Ovary (tissue), 9 donors: Measurements from ENCODE around the gene SERINC5. TPM values are rescaled to one million over a fixed set of nuclear protein-coding genes. Genes with fewer than 3 reads are reported as not detected.

Source experiments
- DNase-seq, 5 donors: peaks; one replicate each; pipeline ENCODE4 v3.0.0-alpha.2; 2019 to 2020
- H3K27ac ChIP-seq, 2 donors: fragments of 200-600 bp; one replicate each; pipeline versions ENCODE4 v1.5.1 to v1.8.0; 2019 to 2022
- H3K27me3 ChIP-seq: fragments of 200-600 bp; one replicate; pipeline ENCODE4 v1.8.0; 2022
- H3K36me3 ChIP-seq: fragments of 200-600 bp; sonication (generic); one replicate; pipeline ENCODE4 v1.5.1; 2019
- H3K4me1 ChIP-seq: one replicate; pipeline ENCODE4 v1.8.1; 2013; ENCODE audit warnings: mild to moderate bottlenecking, moderate library complexity; ENCODE audit not compliant: insufficient read depth
- H3K4me3 ChIP-seq: fragments of 200-600 bp; sonication (generic); one replicate; pipeline ENCODE4 v1.5.1; 2017
- H3K9me3 ChIP-seq, 2 donors: fragments of 200-600 bp in 1 of 2; sonication (generic) in 1 of 2; one replicate each; pipeline versions ENCODE4 v1.5.1 to v1.8.1; 2013 to 2019; ENCODE audit warnings: mild to moderate bottlenecking in 1 of 2, moderate library complexity in 1 of 2
- CTCF ChIP-seq, 3 donors: fragments of 450-650 bp in 2 of 3; fragments of 200-600 bp in 1 of 3; IDR thresholded peaks; one replicate each; pipeline versions ENCODE4 v1.5.1 to v1.8.0; 2016 to 2022; ENCODE audit warnings: antibody characterized with exemption in 3 of 3, mild to moderate bottlenecking in 1 of 3
- EP300 ChIP-seq: sonication (generic); formaldehyde crosslinking; IDR thresholded peaks from one replicate; pipeline ENCODE4 v1.6.1; 2017; ENCODE audit warnings: antibody characterized with exemption
- POLR2A ChIP-seq: fragments of 450-650 bp; IDR thresholded peaks from one replicate; pipeline ENCODE4 v1.6.1; 2017; ENCODE audit warnings: antibody characterized with exemption, mild to moderate bottlenecking, moderate library complexity
- WGBS, 3 donors: extraction: QIAGEN DNeasy Blood & Tissue Kit in 1 of 3; methylation state at CpG; one replicate each; pipeline versions ENCODE4 v1.1.5 to v1.1.7; 2013 to 2017; 5-methylcytosine and 5-hydroxymethylcytosine counted together
- intact Hi-C, 4 donors: fragments of 100-400 bp; cut with DNase I; formaldehyde crosslinking; loops; one replicate each; pipeline versions ENCODE4 v1.11.0 to v1.15.1; 2022 to 2023
- polyA plus RNA-seq, 2 donors: library from polyadenylated mRNA; stranded (reverse); fragments of 200-250 nt in 1 of 2; fragments of 350-450 nt in 1 of 2; fragmentation: Illumina TruSeq in 1 of 2; extraction: RNeasy Lipid Tissue Mini Kit (QIAGEN cat#74804) in 1 of 2; gene quantifications; one replicate each; pipeline ENCODE4 v1.2.3, GENCODE V29; 2013 to 2014
- total RNA-seq, 7 donors: library from RNA; depleted of rRNA in 2 of 7; stranded (reverse); fragments of >200 nt in 2 of 7; fragmentation: NEBNext Ultra II Directional in 3 of 7; extraction: Animal tissue kit (Norgen Biotek cat#: 25700) in 3 of 7; gene quantifications; one replicate each; pipeline versions ENCODE4 v1.1.0 to v1.2.4, GENCODE V29; 2016 to 2023
- donor health status: DM: no; HTN: no; CAD: no; lungs with moderate emphysema.
- donor health status: DM: no; HTN: no; CAD: no.
- donor health status: Bipolar disorder and iron deficiency.
- donor health status: DM: yes; HTN: yes; CAD: no.
- donor health status: DM: no; HTN: no; CAD: no.
- donor health status: DM: yes; HTN: yes; CAD: no.

SERINC5 gene
- total and polyA plus RNA-seq, 9 donors, result 12.7 to 88.7 (median 44.5) TPM

GRCh38 chr5:80225189-80225933 lies 30.5 kb downstream of the SERINC5 start:
- Histone ChIP-seq H3K27me3 (no peaks in the 10 kb centered on the region), H3K9me3 (no peaks in the 10 kb centered on the region), H3K36me3 (no peaks in the 10 kb centered on the region), H3K4me1 (peaks cover 4% of the 10 kb centered on the region), H3K4me3 (no peak overlapping the region), H3K27ac (no peak overlapping the region)
- intact Hi-C loops, result no loop called here
- DNase-seq, result no peak
- TF ChIP-seq POLR2A (no peak), CTCF (IDR thresholded peaks at IDR 0.05) (no peak), EP300 (no peak)
- 76 to 82% (median 76%) methylated on average over 6 of the region's 6 CpGs for WGBS, 3 donors

- intact Hi-C loops, result no loop called here
- 92 to 96% (median 94%) methylated on average over 9 of the region's 9 CpGs for WGBS, 3 donors
- DNase-seq, result no peak
- TF ChIP-seq POLR2A (no peak), CTCF (IDR thresholded peaks at IDR 0.05) (no peak), EP300 (no peak)
- Histone ChIP-seq H3K4me3 (no peak overlapping the region), H3K4me1 (peaks cover 5% of the 10 kb centered on the region), H3K9me3 (no peaks in the 10 kb centered on the region), H3K27me3 (no peaks in the 10 kb centered on the region), H3K36me3 (no peaks in the 10 kb centered on the region), H3K27ac (no peak overlapping the region)
These were observed 32.3 kb downstream of the SERINC5 start for GRCh38 chr5:80223561-80223960.

GRCh38 chr5:80220245-80220897 lies 35.5 kb downstream of the SERINC5 start:
- Histone ChIP-seq H3K27me3 (no peaks in the 10 kb centered on the region), H3K27ac (no peak overlapping the region), H3K4me3 (no peak overlapping the region), H3K9me3 (no peaks in the 10 kb centered on the region), H3K4me1 (peaks cover 13% of the 10 kb centered on the region), H3K36me3 (no peaks in the 10 kb centered on the region)
- no peak for DNase-seq
- WGBS, 3 donors, result 96 to 97% (median 96%) methylated on average over 5 of the region's 5 CpGs
- no peak for TF ChIP-seq CTCF (IDR thresholded peaks at IDR 0.05)
- no peak for TF ChIP-seq POLR2A
- intact Hi-C loops, result no loop called here

- 68 to 73% (median 72%) methylated on average over 4 of the region's 4 CpGs for WGBS, 3 donors
These were observed 36.5 kb downstream of the SERINC5 start for GRCh38 chr5:80219391-80219790.

More at GRCh38 chr5:80219391-80219790, 36.5 kb downstream of the SERINC5 start:
- peaks cover 13% of the 10 kb centered on the region for H3K4me1 ChIP-seq
- no peaks in the 10 kb centered on the region for H3K9me3 ChIP-seq
- H3K4me3 ChIP-seq, result no peak overlapping the region
- no peaks in the 10 kb centered on the region for H3K27me3 ChIP-seq
- intact Hi-C loops, result no loop called here
- TF ChIP-seq POLR2A (no peak), CTCF (IDR thresholded peaks at IDR 0.05) (no peak), EP300 (no peak)
- H3K27ac ChIP-seq, result no peak overlapping the region
- no peaks in the 10 kb centered on the region for H3K36me3 ChIP-seq
- DNase-seq, result no peak
